ENCODE results near the gene CUL7.

CUL7 gene

DNA sequence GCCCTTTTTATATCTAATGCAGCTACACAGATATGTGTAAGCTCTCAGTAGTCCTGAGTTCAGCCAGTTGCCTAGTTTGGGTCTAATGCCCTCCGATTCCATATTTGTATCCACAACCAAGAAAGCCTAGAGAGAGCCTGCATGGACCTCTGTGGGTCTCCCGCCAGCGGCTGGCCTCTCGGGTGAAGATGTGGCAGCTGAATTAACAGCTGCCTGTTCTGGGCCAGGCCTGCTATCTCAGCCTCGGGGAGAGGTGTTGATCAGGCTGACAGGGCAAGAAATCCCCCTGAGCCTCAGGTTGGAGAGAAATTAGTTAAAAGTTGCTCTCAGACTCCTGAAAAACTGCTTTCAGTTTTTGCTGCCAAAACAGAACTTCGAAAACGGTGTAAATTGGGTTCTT is 42.3 kb upstream of the CUL7 start:
- Histone ChIP-seq H3K4me1 (ENCODE audit: control insufficient read depth in 1 of 2, insufficient read depth in 1 of 2, low read depth in 1 of 2, low read length in 1 of 2) (no peaks in the 10 kb centered on the region), H3K36me3 (no peaks in the 10 kb centered on the region), H3K27ac (no peak overlapping the region), H3K9me3 (no peaks in the 10 kb centered on the region), H3K4me3 (ENCODE audit: low read depth in 1 of 2, low read length in 1 of 2) (no peak overlapping the region), H3K27me3 (no peaks in the 10 kb centered on the region)
- TF ChIP-seq, protein P1, sequence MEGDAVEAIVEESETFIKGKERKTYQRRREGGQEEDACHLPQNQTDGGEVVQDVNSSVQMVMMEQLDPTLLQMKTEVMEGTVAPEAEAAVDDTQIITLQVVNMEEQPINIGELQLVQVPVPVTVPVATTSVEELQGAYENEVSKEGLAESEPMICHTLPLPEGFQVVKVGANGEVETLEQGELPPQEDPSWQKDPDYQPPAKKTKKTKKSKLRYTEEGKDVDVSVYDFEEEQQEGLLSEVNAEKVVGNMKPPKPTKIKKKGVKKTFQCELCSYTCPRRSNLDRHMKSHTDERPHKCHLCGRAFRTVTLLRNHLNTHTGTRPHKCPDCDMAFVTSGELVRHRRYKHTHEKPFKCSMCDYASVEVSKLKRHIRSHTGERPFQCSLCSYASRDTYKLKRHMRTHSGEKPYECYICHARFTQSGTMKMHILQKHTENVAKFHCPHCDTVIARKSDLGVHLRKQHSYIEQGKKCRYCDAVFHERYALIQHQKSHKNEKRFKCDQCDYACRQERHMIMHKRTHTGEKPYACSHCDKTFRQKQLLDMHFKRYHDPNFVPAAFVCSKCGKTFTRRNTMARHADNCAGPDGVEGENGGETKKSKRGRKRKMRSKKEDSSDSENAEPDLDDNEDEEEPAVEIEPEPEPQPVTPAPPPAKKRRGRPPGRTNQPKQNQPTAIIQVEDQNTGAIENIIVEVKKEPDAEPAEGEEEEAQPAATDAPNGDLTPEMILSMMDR (IDR thresholded peaks at IDR 0.05) = no peak

DNA sequence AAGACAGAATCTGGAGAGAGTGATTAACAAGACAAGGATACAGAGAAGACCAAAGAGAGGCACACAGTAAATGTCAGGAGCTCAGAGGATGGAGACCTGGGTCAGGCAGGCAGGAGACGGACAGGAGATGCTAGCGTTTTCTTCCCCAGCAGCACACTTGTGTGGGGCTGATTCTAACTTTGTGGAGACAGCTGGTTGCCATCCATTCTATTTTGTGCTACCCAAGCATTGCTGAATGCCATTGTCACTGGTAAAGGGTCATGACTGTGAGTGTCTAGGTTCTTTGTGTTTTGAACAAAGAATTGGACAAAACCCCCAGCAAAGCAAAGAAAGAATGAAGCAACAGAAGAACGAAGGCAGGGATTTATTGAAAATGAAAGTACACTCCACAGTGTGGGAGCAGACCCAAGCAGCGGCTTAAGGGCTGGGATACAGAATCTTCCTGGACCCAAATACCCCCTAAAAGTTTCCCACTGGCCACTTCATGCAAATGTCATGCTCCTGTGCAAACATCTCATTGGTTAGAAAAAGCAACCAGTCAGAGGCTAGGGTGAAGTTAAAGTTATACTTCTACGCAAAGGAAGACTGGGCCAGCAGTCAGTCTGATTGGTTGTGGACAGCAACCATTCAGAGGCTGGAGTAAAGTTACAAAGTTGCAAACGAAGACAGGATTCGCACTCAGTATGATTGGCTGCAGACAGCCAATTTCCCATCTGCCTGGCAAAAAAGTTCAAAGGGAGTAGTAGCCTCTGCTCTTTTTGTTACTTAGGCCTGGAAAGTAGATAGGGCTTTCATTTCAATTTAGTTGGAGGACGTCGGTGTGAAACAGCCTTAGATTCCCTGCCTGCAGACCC is 40.0 kb upstream of the CUL7 start:
- Histone ChIP-seq H3K36me3 (no peaks in the 10 kb centered on the region), H3K27me3 (no peaks in the 10 kb centered on the region), H3K4me1 (ENCODE audit: control insufficient read depth in 1 of 2, insufficient read depth in 1 of 2, low read depth in 1 of 2, low read length in 1 of 2) (no peaks in the 10 kb centered on the region), H3K27ac (no peak overlapping the region), H3K9me3 (no peaks in the 10 kb centered on the region), H3K4me3 (ENCODE audit: low read depth in 1 of 2, low read length in 1 of 2) (no peak overlapping the region)
- TF ChIP-seq, protein P1 (IDR thresholded peaks at IDR 0.05) = no peak

DNA sequence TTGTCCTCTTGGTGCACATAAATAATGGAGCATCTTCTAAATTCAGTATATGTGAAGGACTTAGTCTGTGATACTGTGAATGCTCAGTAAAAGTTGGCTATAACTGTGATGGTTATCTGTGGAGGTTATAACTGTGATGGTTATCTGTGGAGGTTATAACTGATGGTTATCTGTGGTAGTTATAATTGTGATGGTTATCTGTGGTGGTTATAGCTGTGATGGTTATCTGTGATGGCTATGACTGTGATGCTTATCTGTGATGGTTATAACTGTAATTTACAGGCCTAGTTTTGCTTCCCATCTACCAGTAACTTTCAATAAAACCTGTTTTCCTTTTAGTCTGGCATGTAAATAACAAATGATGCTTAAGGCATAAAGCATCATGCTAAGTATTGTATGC is 39.0 kb upstream of the CUL7 start:
- no peak overlapping the region for H3K27ac ChIP-seq
- H3K36me3 ChIP-seq = no peaks in the 10 kb centered on the region
- no peaks in the 10 kb centered on the region for H3K4me1 ChIP-seq (ENCODE audit: control insufficient read depth in 1 of 2, insufficient read depth in 1 of 2, low read depth in 1 of 2, low read length in 1 of 2)
- TF ChIP-seq, protein P1 (IDR thresholded peaks at IDR 0.05) = no peak
- H3K9me3 ChIP-seq = no peaks in the 10 kb centered on the region
- no peak overlapping the region for H3K4me3 ChIP-seq (ENCODE audit: low read depth in 1 of 2, low read length in 1 of 2)
- no peaks in the 10 kb centered on the region for H3K27me3 ChIP-seq

DNA sequence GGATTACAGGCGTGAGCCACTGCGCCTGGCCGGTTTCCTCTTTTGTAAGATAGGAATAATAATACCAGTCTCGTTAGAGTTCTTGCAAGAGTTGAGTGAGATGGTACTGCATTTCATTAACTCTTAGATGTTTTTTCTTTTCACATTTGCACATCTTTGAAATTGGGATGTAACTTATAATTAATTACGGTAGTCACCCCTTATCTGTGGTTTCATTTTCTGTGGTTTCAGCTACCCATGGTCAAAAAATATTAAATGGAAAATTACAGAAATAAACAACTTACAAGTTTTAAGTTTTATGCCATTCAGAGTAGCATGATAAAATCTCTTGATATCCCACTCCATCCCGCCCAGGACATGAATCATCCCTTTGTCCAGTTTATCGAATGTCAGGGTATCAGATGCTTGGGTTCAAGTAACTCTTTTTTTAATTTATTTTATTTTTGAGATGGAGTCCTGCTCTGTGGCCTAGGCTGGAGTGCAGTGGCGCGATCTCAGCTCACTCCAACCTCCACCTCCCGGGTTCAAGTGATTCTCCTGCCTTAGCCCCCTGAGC is 37.9 kb upstream of the CUL7 start:
- no peaks in the 10 kb centered on the region for H3K27me3 ChIP-seq
- no peaks in the 10 kb centered on the region for H3K4me1 ChIP-seq (ENCODE audit: control insufficient read depth in 1 of 2, insufficient read depth in 1 of 2, low read depth in 1 of 2, low read length in 1 of 2)
- H3K9me3 ChIP-seq = no peaks in the 10 kb centered on the region
- TF ChIP-seq, protein P1 (IDR thresholded peaks at IDR 0.05) = no peak
- no peak overlapping the region for H3K27ac ChIP-seq
- no peaks in the 10 kb centered on the region for H3K36me3 ChIP-seq
- H3K4me3 ChIP-seq (ENCODE audit: low read depth in 1 of 2, low read length in 1 of 2) = no peak overlapping the region

DNA sequence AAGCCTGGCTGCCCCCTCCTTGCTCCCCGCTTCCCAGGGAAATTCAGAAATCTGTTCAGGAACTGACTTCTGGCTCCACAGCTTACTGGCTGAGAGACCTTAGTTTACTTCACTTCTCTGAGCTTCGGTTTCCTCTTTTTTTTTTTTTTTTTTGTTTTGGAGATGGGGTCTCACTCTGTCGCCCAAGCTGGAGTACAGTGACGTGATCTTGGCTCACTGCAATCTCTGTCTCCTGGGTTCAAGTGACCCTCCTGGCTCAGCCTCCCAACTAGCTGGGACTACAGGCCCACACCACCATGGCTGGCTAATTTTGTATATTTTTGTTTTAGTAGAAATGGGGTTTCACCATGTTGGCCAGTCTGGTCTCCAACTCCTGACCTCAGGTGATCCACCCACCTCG is 37.4 kb upstream of the CUL7 start:
- H3K36me3 ChIP-seq = no peaks in the 10 kb centered on the region
- H3K27me3 ChIP-seq = no peaks in the 10 kb centered on the region
- no peak overlapping the region for H3K27ac ChIP-seq
- H3K9me3 ChIP-seq = no peaks in the 10 kb centered on the region
- no peak overlapping the region for H3K4me3 ChIP-seq (ENCODE audit: low read depth in 1 of 2, low read length in 1 of 2)
- no peaks in the 10 kb centered on the region for H3K4me1 ChIP-seq (ENCODE audit: control insufficient read depth in 1 of 2, insufficient read depth in 1 of 2, low read depth in 1 of 2, low read length in 1 of 2)
- TF ChIP-seq, protein P1 (IDR thresholded peaks at IDR 0.05) = no peak

Data from neutrophil (primary cell).